ENCODE data around the gene SMYD3.

Gene SMYD3

GRCh38 chr1:245999697-246000637, 507.1 kb downstream of the SMYD3 start:
- WGBS (ENCODE audit: insufficient coverage): 47% methylated on average over 3 of the region's 10 CpGs
- peaks cover 0 to 4% (median 0%) of the 10 kb centered on the region in 4 experiments for H3K36me3 ChIP-seq (ENCODE audit: control insufficient read depth in 4 of 4, insufficient read depth in 4 of 4, low read length in 3 of 4)
- H3K27ac ChIP-seq (ENCODE audit: insufficient read depth in 1 of 2, low read depth in 1 of 2, low read length in 2 of 2, poor library complexity in 1 of 2, severe bottlenecking in 2 of 2): no peak overlapping the region
- no peak overlapping the region for H3K4me3 ChIP-seq (ENCODE audit: control insufficient read depth in 1 of 7, extremely low read depth in 1 of 7, insufficient read depth in 4 of 7, low read depth in 2 of 7, low read length in 6 of 7)
- no peaks in the 10 kb centered on the region for H3K9me3 ChIP-seq (ENCODE audit: control extremely low read depth in 1 of 5, control insufficient read depth in 4 of 5, insufficient read depth in 2 of 5, low read depth in 1 of 5, low read length in 4 of 5)
- POLR2A ChIA-PET: no interaction called here
- H3K27me3 ChIP-seq (replicated peaks in 2 of 5; ENCODE audit: control insufficient read depth in 4 of 5, insufficient read depth in 5 of 5, low read length in 4 of 5): no peaks in the 10 kb centered on the region
- CTCF ChIA-PET: interaction anchor here (1.0 to 2.7 kb wide), 5 partner anchors 11 to 847 kb away, joined by 3 to 9 read pairs (median 4); no protein-coding TSS in a partner anchor
- H3K4me1 ChIP-seq (ENCODE audit: control extremely low read depth in 1 of 4, control insufficient read depth in 4 of 4, insufficient read depth in 4 of 4, low read length in 3 of 4): peaks cover 0 to 6% (median 3%) of the 10 kb centered on the region in 4 experiments
- DNase-seq: peak in 2 of 3 donors; percentile 61 to 72

- Histone ChIP-seq H3K27ac (ENCODE audit: insufficient read depth in 1 of 2, low read depth in 1 of 2, low read length in 2 of 2, poor library complexity in 1 of 2, severe bottlenecking in 2 of 2) (no peak overlapping the region), H3K4me3 (ENCODE audit: control insufficient read depth in 1 of 7, extremely low read depth in 1 of 7, insufficient read depth in 4 of 7, low read depth in 2 of 7, low read length in 6 of 7) (no peak overlapping the region), H3K4me1 (ENCODE audit: control extremely low read depth in 1 of 4, control insufficient read depth in 4 of 4, insufficient read depth in 4 of 4, low read length in 3 of 4) (peaks cover 0 to 5% (median 3%) of the 10 kb centered on the region in 4 experiments), H3K27me3 (replicated peaks in 2 of 5; ENCODE audit: control insufficient read depth in 4 of 5, insufficient read depth in 5 of 5, low read length in 4 of 5) (no peaks in the 10 kb centered on the region), H3K9me3 (ENCODE audit: control extremely low read depth in 1 of 5, control insufficient read depth in 4 of 5, insufficient read depth in 2 of 5, low read depth in 1 of 5, low read length in 4 of 5) (no peaks in the 10 kb centered on the region), H3K36me3 (ENCODE audit: control insufficient read depth in 4 of 4, insufficient read depth in 4 of 4, low read length in 3 of 4) (peaks cover 0 to 4% (median 0%) of the 10 kb centered on the region in 4 experiments)
- WGBS (ENCODE audit: insufficient coverage): 78% methylated on average over 4 of the region's 7 CpGs
- DNase-seq: no peak
- ChIA-PET CTCF (no interaction called here), POLR2A (no interaction called here)
Measured at GRCh38 chr1:245997471-245998258, 509.4 kb downstream of the SMYD3 start.

- Histone ChIP-seq H3K4me3 (ENCODE audit: control insufficient read depth in 1 of 7, extremely low read depth in 1 of 7, insufficient read depth in 4 of 7, low read depth in 2 of 7, low read length in 6 of 7) (no peak overlapping the region), H3K4me1 (ENCODE audit: control extremely low read depth in 1 of 4, control insufficient read depth in 4 of 4, insufficient read depth in 4 of 4, low read length in 3 of 4) (peaks cover 0 to 5% (median 3%) of the 10 kb centered on the region in 4 experiments), H3K9me3 (ENCODE audit: control extremely low read depth in 1 of 5, control insufficient read depth in 4 of 5, insufficient read depth in 2 of 5, low read depth in 1 of 5, low read length in 4 of 5) (no peaks in the 10 kb centered on the region), H3K27ac (ENCODE audit: insufficient read depth in 1 of 2, low read depth in 1 of 2, low read length in 2 of 2, poor library complexity in 1 of 2, severe bottlenecking in 2 of 2) (no peak overlapping the region), H3K27me3 (replicated peaks in 2 of 5; ENCODE audit: control insufficient read depth in 4 of 5, insufficient read depth in 5 of 5, low read length in 4 of 5) (no peaks in the 10 kb centered on the region), H3K36me3 (ENCODE audit: control insufficient read depth in 4 of 4, insufficient read depth in 4 of 4, low read length in 3 of 4) (peaks cover 0 to 4% (median 0%) of the 10 kb centered on the region in 4 experiments)
- no peak for DNase-seq
- ChIA-PET POLR2A (no interaction called here), CTCF (no interaction called here)
- 97% methylated on average over 15 of the region's 15 CpGs for WGBS (ENCODE audit: insufficient coverage)
Measured at GRCh38 chr1:245996811-245997210, 510.3 kb downstream of the SMYD3 start.

GRCh38 chr1:245995474-245995873, 511.6 kb downstream of the SMYD3 start:
- 83% methylated on average over 1 of the region's 1 CpG for WGBS (ENCODE audit: insufficient coverage)
- Histone ChIP-seq H3K9me3 (ENCODE audit: control extremely low read depth in 1 of 5, control insufficient read depth in 4 of 5, insufficient read depth in 2 of 5, low read depth in 1 of 5, low read length in 4 of 5) (no peaks in the 10 kb centered on the region), H3K36me3 (ENCODE audit: control insufficient read depth in 4 of 4, insufficient read depth in 4 of 4, low read length in 3 of 4) (no peaks in the 10 kb centered on the region), H3K27me3 (replicated peaks in 2 of 5; ENCODE audit: control insufficient read depth in 4 of 5, insufficient read depth in 5 of 5, low read length in 4 of 5) (no peaks in the 10 kb centered on the region), H3K4me1 (ENCODE audit: control extremely low read depth in 1 of 4, control insufficient read depth in 4 of 4, insufficient read depth in 4 of 4, low read length in 3 of 4) (peaks cover 0 to 5% (median 3%) of the 10 kb centered on the region in 4 experiments), H3K4me3 (ENCODE audit: control insufficient read depth in 1 of 7, extremely low read depth in 1 of 7, insufficient read depth in 4 of 7, low read depth in 2 of 7, low read length in 6 of 7) (no peak overlapping the region), H3K27ac (ENCODE audit: insufficient read depth in 1 of 2, low read depth in 1 of 2, low read length in 2 of 2, poor library complexity in 1 of 2, severe bottlenecking in 2 of 2) (no peak overlapping the region)
- POLR2A ChIA-PET: no interaction called here
- CTCF ChIA-PET: no interaction called here
- no peak for DNase-seq

- H3K4me3 ChIP-seq (ENCODE audit: control insufficient read depth in 1 of 7, extremely low read depth in 1 of 7, insufficient read depth in 4 of 7, low read depth in 2 of 7, low read length in 6 of 7): no peak overlapping the region
- 100% methylated on average over 3 of the region's 4 CpGs for WGBS (ENCODE audit: insufficient coverage)
- H3K27ac ChIP-seq (ENCODE audit: insufficient read depth in 1 of 2, low read depth in 1 of 2, low read length in 2 of 2, poor library complexity in 1 of 2, severe bottlenecking in 2 of 2): no peak overlapping the region
- POLR2A ChIA-PET: no interaction called here
- no peak for DNase-seq
- no peaks in the 10 kb centered on the region for H3K27me3 ChIP-seq (replicated peaks in 2 of 5; ENCODE audit: control insufficient read depth in 4 of 5, insufficient read depth in 5 of 5, low read length in 4 of 5)
- CTCF ChIA-PET: interaction anchor here (1.1 to 2.2 kb wide), 2 partner anchors 13 to 103 kb away, joined by 4 to 6 read pairs; no protein-coding TSS in a partner anchor
- H3K9me3 ChIP-seq (ENCODE audit: control extremely low read depth in 1 of 5, control insufficient read depth in 4 of 5, insufficient read depth in 2 of 5, low read depth in 1 of 5, low read length in 4 of 5): no peaks in the 10 kb centered on the region
- peaks cover 0 to 6% (median 0%) of the 10 kb centered on the region in 4 experiments for H3K4me1 ChIP-seq (ENCODE audit: control extremely low read depth in 1 of 4, control insufficient read depth in 4 of 4, insufficient read depth in 4 of 4, low read length in 3 of 4)
- H3K36me3 ChIP-seq (ENCODE audit: control insufficient read depth in 4 of 4, insufficient read depth in 4 of 4, low read length in 3 of 4): peaks cover 0 to 2% (median 0%) of the 10 kb centered on the region in 4 experiments
Measured at GRCh38 chr1:245991266-245991665, 515.8 kb downstream of the SMYD3 start.

- peak in 1 of 3 donors; percentile 9 for DNase-seq
- H3K4me1 ChIP-seq (ENCODE audit: control extremely low read depth in 1 of 4, control insufficient read depth in 4 of 4, insufficient read depth in 4 of 4, low read length in 3 of 4): peaks cover 0 to 6% (median 0%) of the 10 kb centered on the region in 4 experiments
- H3K9me3 ChIP-seq (ENCODE audit: control extremely low read depth in 1 of 5, control insufficient read depth in 4 of 5, insufficient read depth in 2 of 5, low read depth in 1 of 5, low read length in 4 of 5): no peaks in the 10 kb centered on the region
- ChIA-PET CTCF (interaction anchor here (0.7 to 2.2 kb wide), 2 partner anchors 93 to 102 kb away, joined by 3 to 6 read pairs; no protein-coding TSS in a partner anchor), POLR2A (no interaction called here)
- peaks cover 0 to 2% (median 0%) of the 10 kb centered on the region in 4 experiments for H3K36me3 ChIP-seq (ENCODE audit: control insufficient read depth in 4 of 4, insufficient read depth in 4 of 4, low read length in 3 of 4)
- WGBS (ENCODE audit: insufficient coverage): 100% methylated on average over 2 of the region's 6 CpGs
- H3K4me3 ChIP-seq (ENCODE audit: control insufficient read depth in 1 of 7, extremely low read depth in 1 of 7, insufficient read depth in 4 of 7, low read depth in 2 of 7, low read length in 6 of 7): no peak overlapping the region
- no peak overlapping the region for H3K27ac ChIP-seq (ENCODE audit: insufficient read depth in 1 of 2, low read depth in 1 of 2, low read length in 2 of 2, poor library complexity in 1 of 2, severe bottlenecking in 2 of 2)
- no peaks in the 10 kb centered on the region for H3K27me3 ChIP-seq (replicated peaks in 2 of 5; ENCODE audit: control insufficient read depth in 4 of 5, insufficient read depth in 5 of 5, low read length in 4 of 5)
Measured at GRCh38 chr1:245990315-245991022, 516.6 kb downstream of the SMYD3 start.

Measured in common myeloid progenitor, CD34-positive (primary cell).